Measurements from ENCODE around the gene MRPL46.

DNA sequence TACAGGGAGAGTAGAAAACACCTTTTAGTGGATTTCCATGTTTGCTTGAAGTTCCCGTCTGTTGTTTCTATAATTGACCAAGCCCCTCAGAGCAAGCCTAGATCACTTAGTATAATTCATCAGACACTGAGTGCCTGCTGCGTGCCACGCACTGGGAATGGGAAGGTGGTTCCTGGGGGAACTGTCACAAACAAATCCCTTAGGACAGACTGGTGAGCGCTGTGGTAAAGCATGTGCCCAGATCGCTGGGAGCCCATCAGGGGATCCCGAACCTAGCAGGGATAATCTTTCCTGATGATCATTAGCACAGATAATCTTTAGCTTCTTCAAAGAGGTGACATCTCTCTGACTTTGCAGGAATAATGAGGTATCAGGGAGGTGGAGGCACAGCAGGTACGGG lies 9.9 kb upstream of the MRPL46 start:
- TF ChIP-seq GATA2 (IDR thresholded peaks at IDR 0.05; ENCODE audit: low read depth, low read length) (no peak), GATA3 (IDR thresholded peaks at IDR 0.05; ENCODE audit: low read depth, low read length) (no peak)

Data from SH-SY5Y (cell line).